ENCODE results near the gene RPH3AL.

The RPH3AL gene

DNA sequence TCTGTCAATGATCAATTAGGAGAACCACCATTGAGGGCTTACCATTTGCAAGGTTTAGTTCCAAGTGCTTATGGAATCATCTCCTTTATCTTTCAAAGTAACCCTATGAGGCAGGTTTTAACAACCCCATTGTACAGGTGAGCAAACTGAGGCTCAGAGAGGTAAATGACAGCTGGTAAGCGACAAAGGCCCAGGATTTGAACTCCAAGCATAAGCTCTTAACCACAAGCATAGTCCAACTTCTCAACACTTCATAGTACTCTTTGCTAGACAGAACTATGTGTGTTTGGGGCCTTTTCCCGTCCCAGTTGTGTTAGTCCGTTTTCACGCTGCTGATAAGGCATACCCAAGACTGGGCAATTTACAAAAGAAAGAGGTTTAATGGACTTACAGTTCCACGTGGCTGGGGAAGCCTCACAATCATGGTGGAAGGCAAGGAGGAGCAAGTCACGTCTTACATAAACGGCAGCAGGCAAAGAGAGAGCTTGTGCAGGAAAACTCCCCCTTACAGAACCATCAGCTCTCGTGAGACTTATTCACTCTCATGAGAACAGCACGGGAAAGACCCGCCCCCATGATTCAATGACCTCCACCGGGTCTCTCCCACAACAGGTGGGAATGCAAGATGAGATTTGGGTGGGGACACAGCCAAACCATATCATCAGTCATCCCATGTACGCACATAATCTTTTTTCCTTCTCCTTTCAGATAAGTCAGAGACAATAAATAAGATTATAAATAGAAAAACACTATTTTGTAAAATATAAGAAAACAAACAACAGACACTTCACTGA is 6.4 kb downstream of the RPH3AL start (continued):
- TF ChIP-seq, protein P1, sequence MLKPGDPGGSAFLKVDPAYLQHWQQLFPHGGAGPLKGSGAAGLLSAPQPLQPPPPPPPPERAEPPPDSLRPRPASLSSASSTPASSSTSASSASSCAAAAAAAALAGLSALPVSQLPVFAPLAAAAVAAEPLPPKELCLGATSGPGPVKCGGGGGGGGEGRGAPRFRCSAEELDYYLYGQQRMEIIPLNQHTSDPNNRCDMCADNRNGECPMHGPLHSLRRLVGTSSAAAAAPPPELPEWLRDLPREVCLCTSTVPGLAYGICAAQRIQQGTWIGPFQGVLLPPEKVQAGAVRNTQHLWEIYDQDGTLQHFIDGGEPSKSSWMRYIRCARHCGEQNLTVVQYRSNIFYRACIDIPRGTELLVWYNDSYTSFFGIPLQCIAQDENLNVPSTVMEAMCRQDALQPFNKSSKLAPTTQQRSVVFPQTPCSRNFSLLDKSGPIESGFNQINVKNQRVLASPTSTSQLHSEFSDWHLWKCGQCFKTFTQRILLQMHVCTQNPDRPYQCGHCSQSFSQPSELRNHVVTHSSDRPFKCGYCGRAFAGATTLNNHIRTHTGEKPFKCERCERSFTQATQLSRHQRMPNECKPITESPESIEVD (tag by site-specific recombination; IDR thresholded peaks at IDR 0.05) = no peak
- no peak for TF ChIP-seq ZNF426 (tag by site-specific recombination; IDR thresholded peaks at IDR 0.05)
- TF ChIP-seq, protein P2, sequence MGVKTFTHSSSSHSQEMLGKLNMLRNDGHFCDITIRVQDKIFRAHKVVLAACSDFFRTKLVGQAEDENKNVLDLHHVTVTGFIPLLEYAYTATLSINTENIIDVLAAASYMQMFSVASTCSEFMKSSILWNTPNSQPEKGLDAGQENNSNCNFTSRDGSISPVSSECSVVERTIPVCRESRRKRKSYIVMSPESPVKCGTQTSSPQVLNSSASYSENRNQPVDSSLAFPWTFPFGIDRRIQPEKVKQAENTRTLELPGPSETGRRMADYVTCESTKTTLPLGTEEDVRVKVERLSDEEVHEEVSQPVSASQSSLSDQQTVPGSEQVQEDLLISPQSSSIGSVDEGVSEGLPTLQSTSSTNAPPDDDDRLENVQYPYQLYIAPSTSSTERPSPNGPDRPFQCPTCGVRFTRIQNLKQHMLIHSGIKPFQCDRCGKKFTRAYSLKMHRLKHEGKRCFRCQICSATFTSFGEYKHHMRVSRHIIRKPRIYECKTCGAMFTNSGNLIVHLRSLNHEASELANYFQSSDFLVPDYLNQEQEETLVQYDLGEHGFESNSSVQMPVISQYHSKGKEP (tag by site-specific recombination; IDR thresholded peaks at IDR 0.05) = no peak

DNA sequence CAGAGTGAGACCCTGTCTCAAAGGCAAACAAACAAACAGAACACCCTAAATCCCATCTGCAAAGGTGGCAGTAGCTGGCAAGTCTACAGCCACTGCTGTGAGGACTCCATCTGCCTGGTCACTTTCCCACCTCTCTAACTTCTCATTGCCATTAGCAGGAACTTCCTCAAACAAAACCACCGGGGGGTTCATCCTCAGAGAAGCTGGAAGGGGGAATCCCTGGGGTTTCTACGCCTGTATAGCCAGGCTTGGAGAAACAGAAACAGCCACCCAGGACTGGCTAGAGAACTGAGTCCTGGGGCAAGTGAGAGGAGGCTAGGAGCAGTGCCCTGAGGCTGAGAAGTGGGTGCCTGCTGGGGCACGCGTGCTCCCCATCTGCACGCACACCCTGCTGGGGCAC is 7.3 kb downstream of the RPH3AL start:
- Histone ChIP-seq H3K27ac (ENCODE audit: extremely low read depth, low read depth, low read length) (no peak overlapping the region), H3K4me3 (ENCODE audit: low read depth, low read length) (no peak overlapping the region), H3K9me3 (ENCODE audit: control insufficient read depth, insufficient read depth, low read depth, low read length) (no peaks in the 10 kb centered on the region), H3K36me3 (ENCODE audit: control insufficient read depth in 2 of 2, insufficient read depth in 1 of 2, low read length in 2 of 2) (no peaks in the 10 kb centered on the region), H3K4me1 (ENCODE audit: control insufficient read depth, insufficient read depth, low read length) (no peaks in the 10 kb centered on the region)
- CTCF ChIA-PET = no interaction called here
- TF ChIP-seq ZNF114 (tag by site-specific recombination; IDR thresholded peaks at IDR 0.05) = no peak
- no peak for TF ChIP-seq ZNF747 (tag by site-specific recombination; IDR thresholded peaks at IDR 0.05)
- TF ChIP-seq ZFP69B (tag by site-specific recombination; IDR thresholded peaks at IDR 0.05) = no peak
- TF ChIP-seq ZNF175 (tag by site-specific recombination; IDR thresholded peaks at IDR 0.05) = no peak
- TF ChIP-seq, protein P3, sequence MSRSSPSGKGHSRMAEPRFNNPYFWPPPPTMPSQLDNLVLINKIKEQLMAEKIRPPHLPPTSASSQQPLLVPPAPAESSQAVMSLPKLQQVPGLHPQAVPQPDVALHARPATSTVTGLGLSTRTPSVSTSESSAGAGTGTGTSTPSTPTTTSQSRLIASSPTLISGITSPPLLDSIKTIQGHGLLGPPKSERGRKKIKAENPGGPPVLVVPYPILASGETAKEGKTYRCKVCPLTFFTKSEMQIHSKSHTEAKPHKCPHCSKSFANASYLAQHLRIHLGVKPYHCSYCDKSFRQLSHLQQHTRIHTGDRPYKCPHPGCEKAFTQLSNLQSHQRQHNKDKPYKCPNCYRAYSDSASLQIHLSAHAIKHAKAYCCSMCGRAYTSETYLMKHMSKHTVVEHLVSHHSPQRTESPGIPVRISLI (tag by site-specific recombination; IDR thresholded peaks at IDR 0.05) = no peak
- TF ChIP-seq, protein P4, sequence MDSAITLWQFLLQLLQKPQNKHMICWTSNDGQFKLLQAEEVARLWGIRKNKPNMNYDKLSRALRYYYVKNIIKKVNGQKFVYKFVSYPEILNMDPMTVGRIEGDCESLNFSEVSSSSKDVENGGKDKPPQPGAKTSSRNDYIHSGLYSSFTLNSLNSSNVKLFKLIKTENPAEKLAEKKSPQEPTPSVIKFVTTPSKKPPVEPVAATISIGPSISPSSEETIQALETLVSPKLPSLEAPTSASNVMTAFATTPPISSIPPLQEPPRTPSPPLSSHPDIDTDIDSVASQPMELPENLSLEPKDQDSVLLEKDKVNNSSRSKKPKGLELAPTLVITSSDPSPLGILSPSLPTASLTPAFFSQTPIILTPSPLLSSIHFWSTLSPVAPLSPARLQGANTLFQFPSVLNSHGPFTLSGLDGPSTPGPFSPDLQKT (IDR thresholded peaks at IDR 0.05; ENCODE audit: borderline replicate concordance, low read depth, low read length) = no peak
- TF ChIP-seq ZNF585B (tag by site-specific recombination; IDR thresholded peaks at IDR 0.05) = no peak
- TF ChIP-seq, protein P5, sequence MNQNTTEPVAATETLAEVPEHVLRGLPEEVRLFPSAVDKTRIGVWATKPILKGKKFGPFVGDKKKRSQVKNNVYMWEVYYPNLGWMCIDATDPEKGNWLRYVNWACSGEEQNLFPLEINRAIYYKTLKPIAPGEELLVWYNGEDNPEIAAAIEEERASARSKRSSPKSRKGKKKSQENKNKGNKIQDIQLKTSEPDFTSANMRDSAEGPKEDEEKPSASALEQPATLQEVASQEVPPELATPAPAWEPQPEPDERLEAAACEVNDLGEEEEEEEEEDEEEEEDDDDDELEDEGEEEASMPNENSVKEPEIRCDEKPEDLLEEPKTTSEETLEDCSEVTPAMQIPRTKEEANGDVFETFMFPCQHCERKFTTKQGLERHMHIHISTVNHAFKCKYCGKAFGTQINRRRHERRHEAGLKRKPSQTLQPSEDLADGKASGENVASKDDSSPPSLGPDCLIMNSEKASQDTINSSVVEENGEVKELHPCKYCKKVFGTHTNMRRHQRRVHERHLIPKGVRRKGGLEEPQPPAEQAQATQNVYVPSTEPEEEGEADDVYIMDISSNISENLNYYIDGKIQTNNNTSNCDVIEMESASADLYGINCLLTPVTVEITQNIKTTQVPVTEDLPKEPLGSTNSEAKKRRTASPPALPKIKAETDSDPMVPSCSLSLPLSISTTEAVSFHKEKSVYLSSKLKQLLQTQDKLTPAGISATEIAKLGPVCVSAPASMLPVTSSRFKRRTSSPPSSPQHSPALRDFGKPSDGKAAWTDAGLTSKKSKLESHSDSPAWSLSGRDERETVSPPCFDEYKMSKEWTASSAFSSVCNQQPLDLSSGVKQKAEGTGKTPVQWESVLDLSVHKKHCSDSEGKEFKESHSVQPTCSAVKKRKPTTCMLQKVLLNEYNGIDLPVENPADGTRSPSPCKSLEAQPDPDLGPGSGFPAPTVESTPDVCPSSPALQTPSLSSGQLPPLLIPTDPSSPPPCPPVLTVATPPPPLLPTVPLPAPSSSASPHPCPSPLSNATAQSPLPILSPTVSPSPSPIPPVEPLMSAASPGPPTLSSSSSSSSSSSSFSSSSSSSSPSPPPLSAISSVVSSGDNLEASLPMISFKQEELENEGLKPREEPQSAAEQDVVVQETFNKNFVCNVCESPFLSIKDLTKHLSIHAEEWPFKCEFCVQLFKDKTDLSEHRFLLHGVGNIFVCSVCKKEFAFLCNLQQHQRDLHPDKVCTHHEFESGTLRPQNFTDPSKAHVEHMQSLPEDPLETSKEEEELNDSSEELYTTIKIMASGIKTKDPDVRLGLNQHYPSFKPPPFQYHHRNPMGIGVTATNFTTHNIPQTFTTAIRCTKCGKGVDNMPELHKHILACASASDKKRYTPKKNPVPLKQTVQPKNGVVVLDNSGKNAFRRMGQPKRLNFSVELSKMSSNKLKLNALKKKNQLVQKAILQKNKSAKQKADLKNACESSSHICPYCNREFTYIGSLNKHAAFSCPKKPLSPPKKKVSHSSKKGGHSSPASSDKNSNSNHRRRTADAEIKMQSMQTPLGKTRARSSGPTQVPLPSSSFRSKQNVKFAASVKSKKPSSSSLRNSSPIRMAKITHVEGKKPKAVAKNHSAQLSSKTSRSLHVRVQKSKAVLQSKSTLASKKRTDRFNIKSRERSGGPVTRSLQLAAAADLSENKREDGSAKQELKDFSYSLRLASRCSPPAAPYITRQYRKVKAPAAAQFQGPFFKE (tag by site-specific recombination; IDR thresholded peaks at IDR 0.05; ENCODE audit: borderline replicate concordance) = no peak
- TF ChIP-seq ZNF623 (tag by site-specific recombination; IDR thresholded peaks at IDR 0.05) = no peak
- POLR2A ChIA-PET = no interaction called here
